Spleen (tissue), 11 donors: Measurements from ENCODE around the gene HPSE2. TPM values are rescaled to one million over a fixed set of nuclear protein-coding genes. Genes with fewer than 3 reads are reported as not detected.

ENCODE experiments used
- DNase-seq: peaks from one replicate; pipeline ENCODE4 v3.0.0-alpha.2; 2020
- H3K27ac ChIP-seq, 8 donors: fragments of 200-600 bp; sonication (generic) in 7 of 8; 1 replicate in 4 of 8; 2 replicates in 4 of 8; pipeline versions ENCODE4 v1.5.0 to v1.8.0; 2016 to 2021; ENCODE audit warnings: inconsistent platforms in 4 of 8, mild to moderate bottlenecking in 4 of 8, moderate library complexity in 1 of 8
- H3K27me3 ChIP-seq, 7 donors: fragments of 200-600 bp; sonication (generic) in 6 of 7; replicated peaks in 1 of 7; 1 replicate in 4 of 7; 2 replicates in 3 of 7; pipeline versions ENCODE4 v1.5.0 to v1.8.0; 2016 to 2021; ENCODE audit warnings: inconsistent platforms in 3 of 7, mild to moderate bottlenecking in 1 of 7
- H3K36me3 ChIP-seq, 6 donors: fragments of 200-600 bp; sonication (generic) in 5 of 6; 1 replicate in 4 of 6; 2 replicates in 2 of 6; pipeline versions ENCODE4 v1.5.0 to v1.8.0; 2016 to 2021; ENCODE audit warnings: inconsistent platforms in 2 of 6
- H3K4me1 ChIP-seq, 6 donors: fragments of 200-600 bp; sonication (generic) in 5 of 6; 1 replicate in 3 of 6; 2 replicates in 3 of 6; pipeline versions ENCODE4 v1.5.0 to v1.8.0; 2016 to 2021; ENCODE audit warnings: inconsistent platforms in 3 of 6
- H3K4me3 ChIP-seq, 8 donors: fragments of 200-600 bp; sonication (generic) in 7 of 8; 1 replicate in 4 of 8; 2 replicates in 4 of 8; pipeline versions ENCODE4 v1.5.0 to v1.8.0; 2016 to 2021; ENCODE audit warnings: inconsistent platforms in 4 of 8, mild to moderate bottlenecking in 4 of 8, moderate library complexity in 2 of 8
- H3K9me3 ChIP-seq, 8 donors: fragments of 200-600 bp; sonication (generic) in 7 of 8; 1 replicate in 4 of 8; 2 replicates in 4 of 8; pipeline versions ENCODE4 v1.5.0 to v1.8.0; 2016 to 2021; ENCODE audit warnings: inconsistent platforms in 4 of 8
- POLR2A ChIP-seq, 3 donors: fragments of 450-650 bp; IDR thresholded peaks; one replicate each; pipeline ENCODE4 v1.5.1; 2017; ENCODE audit warnings: antibody characterized with exemption in 3 of 3, mild to moderate bottlenecking in 1 of 3
- POLR2AphosphoS5 ChIP-seq, 3 donors: sonication (generic); formaldehyde crosslinking; IDR thresholded peaks; one replicate each; pipeline ENCODE4 v1.5.1; 2017; ENCODE audit warnings: antibody characterized with exemption in 3 of 3
- WGBS, 5 donors: extraction: QIAGEN DNeasy Blood & Tissue Kit in 3 of 5; methylation state at CpG; one replicate each; pipeline versions ENCODE4 v1.1.5 to v1.1.7; 2013 to 2018; 5-methylcytosine and 5-hydroxymethylcytosine counted together
- intact Hi-C: fragments of 100-400 bp; cut with DNase I; formaldehyde crosslinking; loops from one replicate; pipeline ENCODE4 v1.15.0; 2023; ENCODE audit warnings: low total_unique reads
- polyA plus RNA-seq, 3 donors: library from polyadenylated mRNA; stranded (reverse); fragments of 200-250 nt; gene quantifications; one replicate each; pipeline ENCODE4 v1.2.1, GENCODE V29; 2013
- total RNA-seq, 7 donors: library from RNA; depleted of rRNA in 3 of 7; stranded (reverse); fragments of >200 nt in 3 of 7; fragmentation: NEBNext Ultra II Directional in 4 of 7; extraction: Animal tissue kit (Norgen Biotek cat#: 25700) in 4 of 7; gene quantifications; one replicate each; pipeline versions ENCODE4 v1.1.0 to v1.2.1, GENCODE V29; 2016 to 2021
- TF ChIP-seq, protein P1 (sequence below), 11 experiments: fragments of 200-600 bp in 7 of 11; fragments of 450-650 bp in 4 of 11; sonication (generic) in 4 of 11; IDR thresholded peaks in 8 of 11; conservative IDR thresholded peaks in 3 of 11; 1 replicate in 7 of 11; 2 replicates in 4 of 11; pipeline versions ENCODE4 v1.4.0 to v1.8.0; 2016 to 2021; ENCODE audit warnings: antibody characterized with exemption in 11 of 11, inconsistent platforms in 4 of 11, mild to moderate bottlenecking in 1 of 11
- donor health status: healthy with polysubstance abuse.
- donor health status: DM: no; HTN: no; CAD: no; lungs with moderate emphysema.
- donor health status: DM: no; HTN: no; CAD: no.
- donor health status: Bipolar disorder and iron deficiency.
- donor health status: healthy.
- donor health status: DM: no; HTN: no; CAD: no.
- donor health status: DM: yes; HTN: yes; CAD: no.

Gene HPSE2
- total and polyA plus RNA-seq, 10 donors: 0.02 to 0.64 (median 0.03) TPM; not detected in 5

DNA sequence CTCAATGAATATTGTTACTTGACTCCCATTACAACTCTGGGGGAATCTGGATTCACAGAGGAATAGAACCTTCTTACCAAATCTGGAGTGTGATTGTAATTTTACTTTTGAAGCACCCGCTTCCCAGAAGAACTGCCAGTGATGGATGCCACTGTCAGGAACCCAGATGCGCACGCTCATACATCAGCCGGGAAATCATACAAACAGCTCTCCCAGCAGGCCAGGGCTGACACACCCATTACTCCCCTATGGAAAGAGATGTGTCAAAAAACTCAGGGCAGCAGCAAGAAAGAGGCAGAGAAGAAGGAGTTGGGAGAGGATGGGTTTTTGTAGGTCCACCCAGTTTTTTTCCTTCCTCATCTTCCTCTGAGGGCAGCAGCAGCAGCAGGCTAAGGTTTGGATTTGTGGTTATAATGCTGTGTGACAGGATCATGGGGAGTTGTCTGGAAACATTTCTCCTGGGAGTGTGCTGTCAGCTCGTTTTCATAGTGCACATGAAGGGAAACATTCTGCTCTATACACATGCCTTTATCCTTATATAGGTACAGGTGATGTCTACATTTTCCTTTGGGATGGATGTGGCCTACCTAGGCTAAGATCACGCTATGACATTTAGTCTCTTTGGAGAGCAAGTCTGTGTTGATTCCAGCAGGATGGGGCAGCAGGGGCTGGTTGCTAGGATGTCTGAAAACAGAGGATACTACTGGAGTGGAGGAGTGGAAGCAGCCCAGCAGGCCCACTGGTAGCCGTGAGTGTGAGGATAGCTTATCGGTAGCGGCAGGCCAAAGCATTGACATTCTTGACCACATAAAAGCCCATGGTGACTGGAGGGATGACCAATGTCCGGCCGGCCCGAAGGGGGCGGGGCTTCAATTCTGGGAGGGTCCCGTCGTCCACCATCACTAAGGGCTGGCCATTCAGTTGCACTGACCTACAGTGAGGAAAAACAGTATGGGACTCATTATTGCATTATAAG is 776.6 kb downstream of the HPSE2 start:
- intact Hi-C loops: no loop called here
- no peaks in the 10 kb centered on the region for H3K9me3 ChIP-seq
- no peak overlapping the region for H3K4me3 ChIP-seq
- H3K36me3 ChIP-seq: no peaks in the 10 kb centered on the region
- H3K27me3 ChIP-seq: peaks cover 0 to 48% (median 0%) of the 10 kb centered on the region in 7 donors
- DNase-seq: no peak
- no peaks in the 10 kb centered on the region for H3K4me1 ChIP-seq
- TF ChIP-seq, protein P1, sequence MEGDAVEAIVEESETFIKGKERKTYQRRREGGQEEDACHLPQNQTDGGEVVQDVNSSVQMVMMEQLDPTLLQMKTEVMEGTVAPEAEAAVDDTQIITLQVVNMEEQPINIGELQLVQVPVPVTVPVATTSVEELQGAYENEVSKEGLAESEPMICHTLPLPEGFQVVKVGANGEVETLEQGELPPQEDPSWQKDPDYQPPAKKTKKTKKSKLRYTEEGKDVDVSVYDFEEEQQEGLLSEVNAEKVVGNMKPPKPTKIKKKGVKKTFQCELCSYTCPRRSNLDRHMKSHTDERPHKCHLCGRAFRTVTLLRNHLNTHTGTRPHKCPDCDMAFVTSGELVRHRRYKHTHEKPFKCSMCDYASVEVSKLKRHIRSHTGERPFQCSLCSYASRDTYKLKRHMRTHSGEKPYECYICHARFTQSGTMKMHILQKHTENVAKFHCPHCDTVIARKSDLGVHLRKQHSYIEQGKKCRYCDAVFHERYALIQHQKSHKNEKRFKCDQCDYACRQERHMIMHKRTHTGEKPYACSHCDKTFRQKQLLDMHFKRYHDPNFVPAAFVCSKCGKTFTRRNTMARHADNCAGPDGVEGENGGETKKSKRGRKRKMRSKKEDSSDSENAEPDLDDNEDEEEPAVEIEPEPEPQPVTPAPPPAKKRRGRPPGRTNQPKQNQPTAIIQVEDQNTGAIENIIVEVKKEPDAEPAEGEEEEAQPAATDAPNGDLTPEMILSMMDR (IDR thresholded peaks at IDR 0.05 in 8 of 11, conservative IDR thresholded peaks at IDR 0.05 in 3 of 11): no peak
- no peak for TF ChIP-seq POLR2AphosphoS5 (IDR thresholded peaks at IDR 0.05)
- no peak for TF ChIP-seq POLR2A (IDR thresholded peaks at IDR 0.05)
- 85 to 91% (median 89%) methylated on average over 15 of the region's 15 CpGs for WGBS, 5 donors
- no peak overlapping the region for H3K27ac ChIP-seq

DNA sequence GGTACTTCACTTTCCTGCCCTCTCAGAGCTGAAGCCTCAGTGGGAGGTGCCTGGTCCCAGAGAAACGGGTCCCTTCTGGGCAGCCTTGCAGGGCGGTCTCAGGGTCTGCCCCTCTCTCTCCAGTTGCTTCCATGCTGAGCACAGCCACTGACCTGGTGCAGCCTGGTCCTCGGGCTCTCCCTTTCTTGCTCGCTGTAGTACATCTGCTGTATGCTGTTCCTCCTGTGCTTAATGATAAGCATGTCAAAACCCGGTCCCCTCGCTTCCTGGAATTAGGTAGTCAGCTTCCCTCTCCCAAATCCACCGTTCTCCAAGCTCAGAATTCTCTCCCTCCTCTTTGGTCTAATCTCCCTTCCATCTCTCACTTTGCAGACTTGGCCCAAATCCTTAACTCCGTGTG is 777.9 kb downstream of the HPSE2 start:
- 42 to 55% (median 52%) methylated on average over 7 to 8 of the region's 8 CpGs for WGBS, 5 donors
- peaks cover 0 to 34% (median 0%) of the 10 kb centered on the region in 7 donors for H3K27me3 ChIP-seq
- no peaks in the 10 kb centered on the region for H3K9me3 ChIP-seq
- H3K27ac ChIP-seq: no peak overlapping the region
- H3K4me1 ChIP-seq: no peaks in the 10 kb centered on the region
- no peaks in the 10 kb centered on the region for H3K36me3 ChIP-seq
- DNase-seq: no peak
- H3K4me3 ChIP-seq: no peak overlapping the region
- TF ChIP-seq POLR2A (IDR thresholded peaks at IDR 0.05): no peak
- no peak for TF ChIP-seq POLR2AphosphoS5 (IDR thresholded peaks at IDR 0.05)
- TF ChIP-seq, protein P1 (IDR thresholded peaks at IDR 0.05 in 8 of 11, conservative IDR thresholded peaks at IDR 0.05 in 3 of 11): no peak
- intact Hi-C loops: no loop called here

DNA sequence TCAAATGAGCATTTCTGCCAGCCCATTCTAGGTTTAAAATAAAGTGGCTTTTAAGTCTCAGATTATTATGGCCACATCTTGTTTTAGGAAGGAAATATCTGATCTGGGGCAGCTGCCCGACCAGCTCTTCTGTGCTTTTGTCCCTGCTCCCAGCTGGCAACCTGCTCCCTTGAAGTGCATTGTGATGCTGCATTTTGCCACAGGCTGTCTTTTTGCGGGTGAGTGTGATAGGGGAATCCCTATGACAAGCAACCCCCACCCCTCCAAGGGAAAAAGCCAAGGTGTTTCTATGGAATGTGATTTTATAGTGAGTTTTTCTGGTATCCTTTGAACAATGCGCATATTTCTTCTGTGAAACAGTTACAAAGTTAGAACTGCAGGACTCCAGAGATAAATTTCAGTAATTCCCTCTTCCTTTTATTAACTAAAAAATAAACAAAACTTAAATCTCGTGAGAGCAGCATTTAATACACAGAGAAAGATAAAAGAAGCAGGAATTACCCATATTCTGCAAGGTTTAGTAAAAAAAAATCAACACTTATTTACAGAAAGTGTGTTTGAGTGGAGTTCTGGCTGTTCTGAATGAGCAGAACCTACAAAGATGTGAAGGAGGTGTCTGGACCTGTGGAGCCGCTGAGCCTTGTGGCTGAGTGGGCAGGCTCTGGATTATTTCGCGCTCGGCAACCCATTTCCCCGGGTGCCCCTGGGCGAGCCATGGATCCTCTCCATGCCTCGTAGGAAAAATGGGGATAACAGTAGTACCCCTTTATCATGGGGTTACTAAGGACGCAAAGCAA is 778.8 kb downstream of the HPSE2 start:
- no peak for DNase-seq
- intact Hi-C loops: no loop called here
- H3K27me3 ChIP-seq: peaks cover 0 to 36% (median 0%) of the 10 kb centered on the region in 7 donors
- H3K4me1 ChIP-seq: no peaks in the 10 kb centered on the region
- 76 to 82% (median 79%) methylated on average over 12 of the region's 12 CpGs for WGBS, 5 donors
- no peaks in the 10 kb centered on the region for H3K36me3 ChIP-seq
- H3K27ac ChIP-seq: no peak overlapping the region
- H3K9me3 ChIP-seq: no peaks in the 10 kb centered on the region
- TF ChIP-seq POLR2AphosphoS5 (IDR thresholded peaks at IDR 0.05) (no peak), POLR2A (IDR thresholded peaks at IDR 0.05) (no peak)
- TF ChIP-seq, protein P1 (IDR thresholded peaks at IDR 0.05 in 8 of 11, conservative IDR thresholded peaks at IDR 0.05 in 3 of 11): no peak
- H3K4me3 ChIP-seq: no peak overlapping the region
